ENCODE results near the gene RARA.

The RARA gene

GRCh38 chr17:40333781-40334448 is 24.9 kb downstream of the RARA start:
- no peaks in the 10 kb centered on the region for H3K9me3 ChIP-seq (ENCODE audit: severe bottlenecking)
- no peaks in the 10 kb centered on the region for H3K27me3 ChIP-seq (ENCODE audit: insufficient read depth, low read depth, severe bottlenecking)
- no peak overlapping the region for H3K4me3 ChIP-seq (ENCODE audit: low read depth, low read length)
- TF ChIP-seq CTCF (IDR thresholded peaks at IDR 0.05; ENCODE audit: low read depth, low read length) = no peak
- peaks cover 25% of the 10 kb centered on the region for H3K36me3 ChIP-seq
- no peak for DNase-seq
- no peak overlapping the region for H3K27ac ChIP-seq

GRCh38 chr17:40335620-40336019 is 26.6 kb downstream of the RARA start:
- TF ChIP-seq CTCF (IDR thresholded peaks at IDR 0.05; ENCODE audit: low read depth, low read length) = no peak
- no peaks in the 10 kb centered on the region for H3K27me3 ChIP-seq (ENCODE audit: insufficient read depth, low read depth, severe bottlenecking)
- H3K4me3 ChIP-seq (ENCODE audit: low read depth, low read length) = no peak overlapping the region
- H3K36me3 ChIP-seq = peaks cover 25% of the 10 kb centered on the region
- no peak overlapping the region for H3K27ac ChIP-seq
- H3K9me3 ChIP-seq (ENCODE audit: severe bottlenecking) = no peaks in the 10 kb centered on the region
- no peak for DNase-seq

GRCh38 chr17:40337351-40337750 is 28.4 kb downstream of the RARA start:
- Histone ChIP-seq H3K9me3 (ENCODE audit: severe bottlenecking) (no peaks in the 10 kb centered on the region), H3K4me3 (ENCODE audit: low read depth, low read length) (no peak overlapping the region), H3K36me3 (peaks cover 8% of the 10 kb centered on the region), H3K27me3 (ENCODE audit: insufficient read depth, low read depth, severe bottlenecking) (no peaks in the 10 kb centered on the region), H3K27ac (no peak overlapping the region)
- no peak for TF ChIP-seq CTCF (IDR thresholded peaks at IDR 0.05; ENCODE audit: low read depth, low read length)
- DNase-seq = no peak

- Histone ChIP-seq H3K9me3 (ENCODE audit: severe bottlenecking) (no peaks in the 10 kb centered on the region), H3K4me3 (ENCODE audit: low read depth, low read length) (no peak overlapping the region), H3K36me3 (peaks cover 6% of the 10 kb centered on the region), H3K27me3 (ENCODE audit: insufficient read depth, low read depth, severe bottlenecking) (no peaks in the 10 kb centered on the region), H3K27ac (no peak overlapping the region)
- no peak for DNase-seq
- TF ChIP-seq CTCF (IDR thresholded peaks at IDR 0.05; ENCODE audit: low read depth, low read length) = no peak
Observed at GRCh38 chr17:40338058-40338457, 29.1 kb downstream of the RARA start.

- no peak for DNase-seq
- peaks cover 4% of the 10 kb centered on the region for H3K36me3 ChIP-seq
- no peaks in the 10 kb centered on the region for H3K27me3 ChIP-seq (ENCODE audit: insufficient read depth, low read depth, severe bottlenecking)
- no peaks in the 10 kb centered on the region for H3K9me3 ChIP-seq (ENCODE audit: severe bottlenecking)
- no peak overlapping the region for H3K4me3 ChIP-seq (ENCODE audit: low read depth, low read length)
- TF ChIP-seq CTCF (IDR thresholded peaks at IDR 0.05; ENCODE audit: low read depth, low read length) = no peak
- H3K27ac ChIP-seq = no peak overlapping the region
Observed at GRCh38 chr17:40338941-40339649, 30.1 kb downstream of the RARA start.
